Activated CD4-positive, alpha-beta memory T cell treated with anti-CD3 and anti-CD28 coated beads, Interleukin-2, amount 10 ng/mL, durations not matched to agents 7 days and 5 days (primary cell): ENCODE results near the gene GAGE2A. TPM values are rescaled to one million over a fixed set of nuclear protein-coding genes. Genes with fewer than 3 reads are reported as not detected.

Source experiments
- CTCF ChIA-PET: fragments of 350-600 bp; sonication (Branson Sonifier 250); formaldehyde crosslinking; loops from one replicate; lab custom pipeline; 2021; ENCODE audit warnings: antibody characterized with exemption, inconsistent platforms; lab: Charles Lee
- POLR2A ChIA-PET: fragments of 350-600 bp; sonication (Branson Sonifier 250); formaldehyde crosslinking; loops from one replicate; lab custom pipeline; 2021; ENCODE audit warnings: antibody characterized with exemption; lab: Charles Lee
- DNase-seq: peaks from one replicate; pipeline ENCODE4 v3.0.0-alpha.2; 2020
- H3K27ac Mint-ChIP-seq: one replicate; pipeline ENCODE4 v1.8.0; 2021; ENCODE audit warnings: mild to moderate bottlenecking, mixed read lengths
- H3K27me3 Mint-ChIP-seq: one replicate; pipeline ENCODE4 v1.8.0; 2021; ENCODE audit warnings: mixed read lengths
- H3K36me3 Mint-ChIP-seq: one replicate; pipeline ENCODE4 v1.8.0; 2021; ENCODE audit warnings: low read depth, mixed read lengths
- H3K4me1 Mint-ChIP-seq: one replicate; pipeline ENCODE4 v1.8.0; 2021; ENCODE audit warnings: mixed read lengths
- H3K4me3 Mint-ChIP-seq: one replicate; pipeline ENCODE4 v1.8.0; 2021; ENCODE audit warnings: mild to moderate bottlenecking, mixed read lengths
- H3K9me3 Mint-ChIP-seq: one replicate; pipeline ENCODE4 v1.8.0; 2021; ENCODE audit warnings: mixed read lengths
- total RNA-seq, 2 experiments: library from RNA; stranded (reverse); gene quantifications; one replicate each; pipeline ENCODE4 v1.2.3, GENCODE V29; 2021

GAGE2A gene
- total RNA-seq, 2 experiments from 2014 or later: not detected

DNA sequence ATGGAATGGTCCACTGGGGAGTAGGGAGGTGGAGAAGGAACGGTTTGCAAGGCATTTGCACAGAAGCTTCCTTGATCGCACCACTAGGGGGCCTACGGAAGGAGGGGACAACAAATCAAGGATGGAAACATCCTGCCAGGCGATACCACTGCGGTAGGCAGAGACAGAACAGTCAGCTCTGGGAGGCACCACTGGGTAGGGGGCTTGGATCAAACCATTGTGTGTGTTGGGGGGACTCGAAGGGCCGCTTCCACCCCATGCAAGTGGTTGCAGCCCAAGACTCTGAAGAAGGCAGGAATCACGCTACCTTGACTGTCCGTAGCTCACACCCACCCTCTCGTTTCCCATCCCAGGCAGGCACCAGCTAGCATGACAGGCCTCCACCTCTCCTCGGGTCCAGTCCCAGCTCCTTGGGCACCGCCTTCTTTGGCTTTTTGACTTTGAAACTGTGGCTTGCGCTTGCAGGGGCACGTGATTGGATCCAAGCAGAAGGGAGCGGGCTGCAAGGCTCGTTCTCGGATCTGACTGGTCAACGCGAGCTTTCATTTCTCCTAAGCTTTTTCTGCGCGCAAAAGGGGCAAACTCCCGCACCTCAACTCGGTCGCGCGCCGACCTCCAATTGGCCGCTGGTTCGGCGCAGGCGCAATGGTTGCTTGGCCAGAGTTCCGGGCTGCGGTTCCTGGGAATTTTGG, 37.9 kb downstream of the GAGE2A start:
- no peak overlapping the region for H3K27ac Mint-ChIP-seq

GRCh38 chrX:49644991-49645637, 55.8 kb downstream of the GAGE2A start:
- H3K36me3 Mint-ChIP-seq: no peaks in the 10 kb centered on the region
- no peak for DNase-seq
- no peak overlapping the region for H3K4me3 Mint-ChIP-seq
- no peaks in the 10 kb centered on the region for H3K9me3 Mint-ChIP-seq
- H3K27me3 Mint-ChIP-seq: no peaks in the 10 kb centered on the region
- POLR2A ChIA-PET: no interaction called here
- H3K4me1 Mint-ChIP-seq: no peaks in the 10 kb centered on the region
- no peak overlapping the region for H3K27ac Mint-ChIP-seq
- CTCF ChIA-PET: no interaction called here

More for the DNA sequence above, 37.9 kb downstream of the GAGE2A start:
- Mint-ChIP-seq H3K27me3 (no peaks in the 10 kb centered on the region), H3K4me3 (no peak overlapping the region), H3K36me3 (no peaks in the 10 kb centered on the region), H3K9me3 (peaks cover 3% of the 10 kb centered on the region), H3K4me1 (no peaks in the 10 kb centered on the region)
- CTCF ChIA-PET: interaction anchor here (1.0 to 1.4 kb wide), 2 partner anchors 12 to 19 kb away, joined by 3 read pairs; no protein-coding TSS in a partner anchor
- DNase-seq: no peak
- POLR2A ChIA-PET: no interaction called here

Other genes with a start within 250 kb of the GAGE2A start
- gene GAGE12C, start 57.3 kb upstream of the GAGE2A start, total RNA-seq: not detected
- not detected for gene GAGE12D, start 47.8 kb upstream of the GAGE2A start, total RNA-seq
- not detected for gene GAGE12E, start 38.2 kb upstream of the GAGE2A start, total RNA-seq
- gene GAGE12F, start 28.7 kb upstream of the GAGE2A start, total RNA-seq: not detected
- gene GAGE12G, start 19.1 kb upstream of the GAGE2A start, total RNA-seq: not detected
- gene GAGE12H, start 9.5 kb upstream of the GAGE2A start, total RNA-seq: not detected
- not detected for gene GAGE1, start 9.5 kb downstream of the GAGE2A start, total RNA-seq
- gene PAGE1, start 106.5 kb downstream of the GAGE2A start, total RNA-seq: not detected
- not detected for gene PAGE4, start 239.8 kb downstream of the GAGE2A start, total RNA-seq